Activated naive CD4-positive, alpha-beta T cell treated with anti-CD3 and anti-CD28 coated beads, Interleukin-2, amount 50 U/mL, for 24 hours (primary cell): ENCODE measurements around the gene ITPA.

ENCODE experiments used
- H3K27ac Mint-ChIP-seq: one replicate; pipeline ENCODE4 v1.8.0; 2021; ENCODE audit warnings: mild to moderate bottlenecking, mixed read lengths
- H3K27me3 Mint-ChIP-seq: one replicate; pipeline ENCODE4 v1.8.0; 2021; ENCODE audit warnings: mixed read lengths
- H3K36me3 Mint-ChIP-seq: one replicate; pipeline ENCODE4 v1.8.0; 2021; ENCODE audit warnings: mixed read lengths
- H3K4me1 Mint-ChIP-seq: one replicate; pipeline ENCODE4 v1.8.0; 2021; ENCODE audit warnings: mixed read lengths
- H3K4me3 Mint-ChIP-seq: one replicate; pipeline ENCODE4 v1.8.0; 2021; ENCODE audit warnings: mild to moderate bottlenecking, mixed read lengths
- H3K9me3 Mint-ChIP-seq: one replicate; pipeline ENCODE4 v1.8.0; 2021; ENCODE audit warnings: mixed read lengths

ITPA gene

GRCh38 chr20:3262566-3262965 is 53.3 kb downstream of the ITPA start:
- no peak overlapping the region for H3K4me3 Mint-ChIP-seq
- H3K36me3 Mint-ChIP-seq, result no peaks in the 10 kb centered on the region
- no peaks in the 10 kb centered on the region for H3K9me3 Mint-ChIP-seq
- no peaks in the 10 kb centered on the region for H3K4me1 Mint-ChIP-seq
- no peak overlapping the region for H3K27ac Mint-ChIP-seq
- H3K27me3 Mint-ChIP-seq, result no peaks in the 10 kb centered on the region

- Mint-ChIP-seq H3K36me3 (no peaks in the 10 kb centered on the region), H3K4me1 (no peaks in the 10 kb centered on the region), H3K27me3 (no peaks in the 10 kb centered on the region), H3K4me3 (no peak overlapping the region), H3K27ac (no peak overlapping the region), H3K9me3 (no peaks in the 10 kb centered on the region)
Observed at GRCh38 chr20:3270051-3270450, 60.8 kb downstream of the ITPA start.

- Mint-ChIP-seq H3K27ac (no peak overlapping the region), H3K4me1 (no peaks in the 10 kb centered on the region), H3K27me3 (no peaks in the 10 kb centered on the region), H3K4me3 (no peak overlapping the region), H3K9me3 (no peaks in the 10 kb centered on the region), H3K36me3 (no peaks in the 10 kb centered on the region)
Observed at GRCh38 chr20:3273371-3273770, 64.1 kb downstream of the ITPA start.
